Measurements from ENCODE around the gene ERRFI1. TPM values are rescaled to one million over a fixed set of nuclear protein-coding genes. Genes with fewer than 3 reads are reported as not detected.

Gene ERRFI1
- total RNA-seq, 6 experiments from 2014 or later: 15.8 to 25.5 (median 19.0) TPM

DNA sequence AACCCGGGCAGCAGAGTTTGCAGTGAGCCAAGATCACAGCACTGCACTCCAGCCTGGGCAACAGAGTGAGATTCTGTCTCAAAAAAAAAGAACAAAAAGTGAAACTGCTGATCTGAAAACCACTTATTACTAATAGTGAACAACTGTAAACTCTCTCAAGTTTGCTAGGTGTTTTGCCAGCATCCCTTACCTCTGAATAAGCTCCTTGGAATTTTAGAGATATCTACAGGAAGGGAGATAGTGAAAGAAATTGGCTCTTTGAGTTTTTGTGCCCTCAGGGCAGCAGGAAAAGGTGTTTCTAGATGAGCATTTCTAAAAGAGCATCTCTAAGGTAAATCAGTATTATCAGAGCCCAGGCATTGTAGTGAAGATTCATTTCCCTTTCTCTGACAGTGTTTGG is 37.5 kb downstream of the ERRFI1 start:
- Mint-ChIP-seq H3K4me3 (no peak overlapping the region), H3K4me1 (ENCODE audit: low read depth) (peaks cover 35% of the 10 kb centered on the region), H3K27me3 (ENCODE audit: insufficient read depth) (no peaks in the 10 kb centered on the region; the same call in 1 of the 2 replicates), H3K36me3 (ENCODE audit: low read depth) (peaks cover 40% of the 10 kb centered on the region), H3K27ac (no peak overlapping the region; the same call in 1 of the 2 replicates), H3K9me3 (no peaks in the 10 kb centered on the region)
- no peak for DNase-seq
- no peak for TF ChIP-seq CTCF (IDR thresholded peaks at IDR 0.05)

DNA sequence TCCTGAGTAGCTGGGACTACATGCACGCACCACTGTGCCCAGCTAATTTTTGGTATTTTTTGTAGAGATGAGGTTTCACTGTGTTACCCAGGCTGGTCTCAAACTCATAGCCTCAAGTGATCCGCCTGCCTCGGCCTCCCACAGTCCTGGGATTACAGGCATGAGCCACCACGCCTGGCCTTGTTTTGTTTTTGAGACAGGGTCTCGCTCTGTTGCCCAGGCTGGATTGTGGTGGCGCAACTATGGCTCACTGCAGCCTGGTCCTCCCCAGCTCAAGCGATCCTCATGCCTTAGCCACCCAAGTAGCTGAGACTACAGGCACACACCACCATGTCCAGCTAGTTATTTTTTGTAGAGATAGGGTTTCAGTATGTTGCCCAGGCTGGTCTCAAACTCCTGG is 38.6 kb downstream of the ERRFI1 start:
- Mint-ChIP-seq H3K27ac (no peak overlapping the region), H3K9me3 (no peaks in the 10 kb centered on the region), H3K4me1 (ENCODE audit: low read depth) (peaks cover 31% of the 10 kb centered on the region), H3K4me3 (no peak overlapping the region), H3K36me3 (ENCODE audit: low read depth) (peaks cover 37% of the 10 kb centered on the region), H3K27me3 (ENCODE audit: insufficient read depth) (no peaks in the 10 kb centered on the region)
- no peak for DNase-seq
- no peak for TF ChIP-seq CTCF (IDR thresholded peaks at IDR 0.05)

- Mint-ChIP-seq H3K27ac (no peak overlapping the region; the same call in 1 of the 2 replicates), H3K27me3 (ENCODE audit: insufficient read depth) (no peaks in the 10 kb centered on the region), H3K4me1 (ENCODE audit: low read depth) (peaks cover 28% of the 10 kb centered on the region), H3K36me3 (ENCODE audit: low read depth) (peaks cover 43% of the 10 kb centered on the region), H3K4me3 (no peak overlapping the region), H3K9me3 (no peaks in the 10 kb centered on the region)
- no peak for TF ChIP-seq CTCF (IDR thresholded peaks at IDR 0.05)
- no peak for DNase-seq
Measured at GRCh38 chr1:7985851-7986612, 40.1 kb downstream of the ERRFI1 start.

GRCh38 chr1:7984811-7985210 is 41.3 kb downstream of the ERRFI1 start:
- Mint-ChIP-seq H3K4me3 (no peak overlapping the region), H3K36me3 (ENCODE audit: low read depth) (peaks cover 34% of the 10 kb centered on the region), H3K4me1 (ENCODE audit: low read depth) (peaks cover 26% of the 10 kb centered on the region), H3K27me3 (ENCODE audit: insufficient read depth) (no peaks in the 10 kb centered on the region), H3K9me3 (no peaks in the 10 kb centered on the region), H3K27ac (no peak overlapping the region)
- no peak for TF ChIP-seq CTCF (IDR thresholded peaks at IDR 0.05)
- no peak for DNase-seq

DNA sequence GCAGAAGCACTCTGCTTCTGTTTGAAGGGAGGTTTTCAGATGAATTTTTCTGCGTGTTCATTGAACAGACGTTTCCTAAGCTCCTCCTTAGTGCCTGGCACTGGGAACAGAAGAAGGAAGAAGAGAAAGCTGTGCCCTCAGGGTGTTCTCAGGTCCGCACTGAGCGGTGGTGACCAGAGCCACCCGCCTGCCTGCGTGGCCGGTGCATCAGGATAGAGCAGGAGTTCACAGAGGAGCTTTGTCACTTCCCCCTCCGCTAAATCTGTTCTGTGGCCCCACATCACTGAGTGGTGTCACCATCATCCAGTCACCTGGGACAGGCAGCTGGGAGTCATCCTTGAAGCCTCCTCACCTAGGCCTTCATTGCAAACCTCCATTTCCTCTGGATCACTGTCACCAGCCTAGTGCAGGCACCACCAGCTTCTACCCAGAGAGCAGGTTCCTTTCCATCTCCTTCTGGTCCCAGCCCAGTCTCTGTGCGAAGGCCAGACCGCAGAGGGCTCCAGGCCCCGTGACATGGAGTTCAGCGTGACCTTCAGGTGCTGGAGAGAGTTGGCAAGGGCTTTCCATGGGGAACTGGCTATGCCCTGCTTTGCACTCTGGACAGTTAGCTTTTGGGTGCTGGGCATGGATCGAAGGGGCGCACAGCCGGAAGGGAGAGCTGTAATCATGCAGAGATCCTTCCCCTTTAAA is 42.9 kb downstream of the ERRFI1 start:
- H3K36me3 Mint-ChIP-seq (ENCODE audit: low read depth): peaks cover 38% of the 10 kb centered on the region
- H3K27ac Mint-ChIP-seq: no peak overlapping the region
- no peaks in the 10 kb centered on the region for H3K27me3 Mint-ChIP-seq (ENCODE audit: insufficient read depth)
- no peaks in the 10 kb centered on the region for H3K9me3 Mint-ChIP-seq
- H3K4me3 Mint-ChIP-seq: no peak overlapping the region
- H3K4me1 Mint-ChIP-seq (ENCODE audit: low read depth): peaks cover 11% of the 10 kb centered on the region; the same call in 1 of the 2 replicates
- no peak for TF ChIP-seq CTCF (IDR thresholded peaks at IDR 0.05)
- no peak for DNase-seq

Data from HFFc6 (cell line).